ENCODE results near the gene PARVG. TPM values are rescaled to one million over a fixed set of nuclear protein-coding genes. Genes with fewer than 3 reads are reported as not detected.

PARVG gene
- total RNA-seq, 4 donors from 2014 or later = 5.0 to 25.3 (median 8.4) TPM

- intact Hi-C loops (cut with DNase I; ENCODE audit: low total_unique reads) = no loop called here
These were observed 75.4 kb downstream of the PARVG start for GRCh38 chr22:44256085-44256484.

GRCh38 chr22:44256556-44257485, 76.1 kb downstream of the PARVG start:
- Histone ChIP-seq H3K9me3 (peaks cover 0 to under 1% of the 10 kb centered on the region in 2 donors), H3K27ac (no peak overlapping the region), H3K36me3 (no peaks in the 10 kb centered on the region), H3K4me3 (no peak overlapping the region), H3K4me1 (no peaks in the 10 kb centered on the region), H3K27me3 (no peaks in the 10 kb centered on the region)
- intact Hi-C loops (cut with DNase I; ENCODE audit: low total_unique reads) = no loop called here
- DNase-seq = no peak
- TF ChIP-seq POLR2A (IDR thresholded peaks at IDR 0.05) = no peak
- no peak for TF ChIP-seq CTCF (IDR thresholded peaks at IDR 0.05)

More at GRCh38 chr22:44256085-44256484, 75.4 kb downstream of the PARVG start:
- Histone ChIP-seq H3K27ac (no peak overlapping the region), H3K27me3 (no peaks in the 10 kb centered on the region), H3K4me3 (no peak overlapping the region), H3K36me3 (no peaks in the 10 kb centered on the region), H3K9me3 (peaks cover 0 to 7% of the 10 kb centered on the region in 2 donors), H3K4me1 (no peaks in the 10 kb centered on the region)
- DNase-seq = no peak
- TF ChIP-seq POLR2A (IDR thresholded peaks at IDR 0.05) (no peak), CTCF (IDR thresholded peaks at IDR 0.05) (no peak)

Other genes starting within 250 kb of the PARVG start
- 10 to 100 TPM; 16.2 to 58.2 (median 24.8) TPM for gene SAMM50, start 225.5 kb upstream of the PARVG start, total RNA-seq
- gene PARVB, start 156.6 kb upstream of the PARVG start, total RNA-seq = 10 to 100 TPM; 27.7 to 88.5 (median 41.7) TPM
- 10 to 100 TPM in 2 of 4 donors, 1 to 10 TPM in 2; 4.7 to 44.2 (median 22.9) TPM for gene SHISAL1, start 132.0 kb downstream of the PARVG start, total RNA-seq

All from uterus (tissue), 4 donors.